ENCODE data around the gene FBXO31.
"Not testable (repeated sequence)": the region's sequence is repeated elsewhere in the genome, so short reads cannot be mapped to it uniquely, and the experiment has no call there.

FBXO31 gene

DNA sequence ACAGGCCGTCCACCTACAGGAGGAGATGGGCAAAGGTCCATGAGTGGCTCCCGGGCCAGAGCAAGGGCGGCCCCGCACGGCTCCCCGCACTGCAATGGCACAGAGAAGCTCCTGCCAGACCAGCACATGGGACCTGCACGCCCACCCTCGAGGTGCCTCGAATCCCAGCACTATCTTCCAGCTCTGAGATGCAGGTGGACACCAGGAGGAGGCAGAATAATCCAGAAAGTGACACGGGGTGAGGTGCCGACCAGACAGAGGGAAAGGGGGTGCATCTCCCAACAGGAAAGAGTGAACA lies 39.9 kb downstream of the FBXO31 start:
- no peak for DNase-seq (ENCODE audit: extremely low read depth, low read depth)
- TF ChIP-seq CTCF (IDR thresholded peaks at IDR 0.05; ENCODE audit: low read depth, low read length): no peak

DNA sequence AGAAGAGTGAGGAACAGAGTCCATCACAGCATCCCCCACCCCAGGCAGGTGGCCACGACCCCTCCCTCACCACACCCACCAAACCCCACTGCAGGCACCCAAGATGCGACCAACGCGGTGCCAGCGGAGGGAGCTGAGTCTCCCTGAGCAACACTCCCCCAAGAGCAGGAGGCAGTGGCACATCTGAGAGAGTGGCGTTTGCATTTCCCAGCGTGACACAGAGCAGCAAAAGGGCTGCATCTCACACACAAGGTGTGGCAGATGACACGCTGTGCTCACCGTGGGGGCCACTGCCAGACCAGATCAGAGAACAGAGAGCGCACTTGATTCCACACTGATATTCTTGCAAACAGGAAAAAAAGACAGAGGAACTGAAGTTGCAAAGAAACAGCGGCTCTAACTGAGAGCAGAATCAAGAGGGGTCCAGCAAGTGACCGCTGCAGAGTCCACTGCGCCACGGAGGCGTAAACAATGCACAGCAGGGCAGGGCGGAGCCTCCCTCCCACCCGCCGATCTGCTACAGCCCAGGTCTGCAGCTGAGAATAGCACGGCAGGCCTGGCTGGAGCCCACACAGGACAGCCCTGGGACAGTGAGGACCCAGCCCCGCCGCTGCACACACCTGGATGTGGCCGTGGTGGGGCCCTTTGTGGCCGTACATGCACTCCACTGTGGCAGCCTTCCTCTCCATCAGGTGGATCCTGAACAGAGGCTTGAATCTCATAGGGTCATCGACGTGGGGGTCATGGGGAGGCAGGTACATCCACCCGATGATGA lies 40.4 kb downstream of the FBXO31 start:
- no peak for TF ChIP-seq CTCF (IDR thresholded peaks at IDR 0.05; ENCODE audit: low read depth, low read length)
- DNase-seq (ENCODE audit: extremely low read depth, low read depth): no peak

DNA sequence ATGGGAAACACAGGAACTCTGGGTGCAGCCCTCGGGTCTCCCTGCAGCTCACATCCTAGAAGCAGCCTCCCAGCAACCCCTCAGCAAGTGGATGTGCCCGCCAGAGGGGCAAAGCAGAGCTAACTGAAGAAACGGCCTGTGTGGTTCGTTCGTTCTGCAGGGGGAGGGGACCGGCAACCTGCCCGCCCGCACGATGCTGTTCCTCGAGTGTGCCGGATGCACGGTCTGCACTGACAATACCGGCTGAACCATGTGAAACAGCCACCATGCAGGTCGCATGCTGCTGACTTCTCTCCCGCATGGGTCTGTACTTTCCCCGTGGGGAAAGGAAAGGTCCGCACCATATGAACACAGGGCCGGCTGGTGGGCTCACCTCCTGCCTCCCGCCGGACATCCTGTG lies 41.1 kb downstream of the FBXO31 start:
- TF ChIP-seq CTCF (IDR thresholded peaks at IDR 0.05; ENCODE audit: low read depth, low read length): no peak
- DNase-seq (ENCODE audit: extremely low read depth, low read depth): no peak

GRCh38 chr16:87340198-87340597 lies 43.4 kb downstream of the FBXO31 start:
- DNase-seq (ENCODE audit: extremely low read depth, low read depth): no peak
- no peak for TF ChIP-seq CTCF (IDR thresholded peaks at IDR 0.05; ENCODE audit: low read depth, low read length)

GRCh38 chr16:87339724-87340105 lies 43.9 kb downstream of the FBXO31 start:
- DNase-seq (ENCODE audit: extremely low read depth, low read depth): not testable (repeated sequence)

DNA sequence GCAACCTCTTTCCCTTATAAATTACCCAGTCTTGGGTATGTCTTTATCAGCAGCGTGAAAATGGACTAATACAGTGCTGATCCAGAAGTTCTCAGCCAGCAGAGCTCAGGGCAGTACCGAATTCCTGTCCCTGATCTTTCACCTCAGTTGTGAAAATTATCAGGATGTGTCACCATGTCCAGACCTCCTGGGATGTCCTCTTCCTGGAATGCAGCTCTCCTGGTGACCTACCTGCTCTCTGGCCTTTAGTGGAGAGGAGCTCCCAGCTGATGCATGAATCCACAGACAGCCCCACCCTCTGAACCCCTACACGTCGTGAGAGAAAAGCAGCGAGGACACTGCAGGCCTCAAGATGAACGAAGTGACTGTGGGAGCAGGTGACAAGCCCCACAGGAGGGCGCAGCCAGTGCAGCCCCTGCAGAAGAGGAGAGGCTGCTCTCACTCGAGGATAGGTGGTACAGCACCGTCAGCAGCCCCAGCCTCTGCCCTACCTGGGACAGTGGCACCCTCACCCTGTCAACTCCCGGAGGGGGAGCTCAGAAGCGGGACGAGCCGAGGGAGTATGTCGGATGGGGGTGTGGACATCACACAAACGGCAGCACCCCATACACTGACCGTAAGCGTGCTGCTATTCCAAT lies 44.4 kb downstream of the FBXO31 start:
- no peak for TF ChIP-seq CTCF (IDR thresholded peaks at IDR 0.05; ENCODE audit: low read depth, low read length)
- DNase-seq (ENCODE audit: extremely low read depth, low read depth): no peak

- no peak for DNase-seq (ENCODE audit: extremely low read depth, low read depth)
- TF ChIP-seq CTCF (IDR thresholded peaks at IDR 0.05; ENCODE audit: low read depth, low read length): no peak
Observed at GRCh38 chr16:87338155-87338765, 45.3 kb downstream of the FBXO31 start.

Data from AG09319 (cell line).